Measurements from ENCODE around the gene HBP1. TPM values are rescaled to one million over a fixed set of nuclear protein-coding genes. Genes with fewer than 3 reads are reported as not detected.

The HBP1 gene
- polyA plus RNA-seq, 1 donor from 2014 or later, result 37.7 TPM

DNA sequence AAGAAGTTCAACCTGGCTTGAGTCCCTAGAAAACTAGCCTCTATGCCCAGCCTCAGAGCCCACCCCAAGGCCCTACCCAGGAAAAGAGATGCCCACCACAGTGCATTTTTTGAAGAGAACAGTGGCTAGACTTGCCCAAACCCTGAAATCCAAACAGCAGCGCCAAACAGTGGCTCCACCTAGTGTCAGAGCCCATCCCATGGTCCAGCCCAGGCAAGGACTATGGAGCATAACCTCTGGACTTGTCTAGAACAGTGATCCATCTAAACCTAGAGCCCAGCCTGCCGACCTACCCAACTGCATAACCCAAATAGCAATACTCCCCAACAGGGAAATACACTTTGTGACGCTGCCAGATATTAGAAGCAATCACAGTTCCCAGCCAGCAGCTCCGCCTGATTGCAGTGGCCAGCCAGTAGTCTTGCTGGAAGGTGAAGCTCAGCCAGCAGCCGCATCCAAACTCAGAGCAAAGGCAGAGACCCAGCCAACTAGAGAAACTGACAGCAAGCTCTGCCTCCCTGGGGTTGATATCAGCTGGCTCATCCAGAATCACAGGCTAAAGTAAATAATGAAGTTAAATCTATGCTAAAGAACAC is 44.5 kb downstream of the HBP1 start:
- no peaks in the 10 kb centered on the region for H3K27me3 ChIP-seq (ENCODE audit: insufficient read depth, low read depth, low read length)
- no peaks in the 10 kb centered on the region for H3K36me3 ChIP-seq (ENCODE audit: insufficient read depth, low read length)
- no peaks in the 10 kb centered on the region for H3F3A ChIP-seq (ENCODE audit: insufficient read depth, low read length, poor library complexity, severe bottlenecking)
- no peak overlapping the region for H3K27ac ChIP-seq (ENCODE audit: low read length)
- no peaks in the 10 kb centered on the region for H3K9me2 ChIP-seq (ENCODE audit: insufficient read depth, low read length)
- no peak overlapping the region for H3K4me3 ChIP-seq (ENCODE audit: low read length)
- no peaks in the 10 kb centered on the region for H3K9me3 ChIP-seq (ENCODE audit: low read length)
- no peak overlapping the region for H2AFZ ChIP-seq (ENCODE audit: low read depth, low read length)
- no peaks in the 10 kb centered on the region for H4K20me1 ChIP-seq (ENCODE audit: insufficient read depth)
- H3K9ac ChIP-seq (ENCODE audit: low read length), result no peak overlapping the region
- TF ChIP-seq EZH2 (IDR thresholded peaks at IDR 0.05; ENCODE audit: borderline replicate concordance, insufficient read depth, low read length, poor library complexity, severe bottlenecking) (no peak), POLR2AphosphoS5 (IDR thresholded peaks at IDR 0.05) (no peak), CTCF (IDR thresholded peaks at IDR 0.05; ENCODE audit: poor library complexity, severe bottlenecking) (no peak), MXI1 (conservative IDR thresholded peaks at IDR 0.05; ENCODE audit: poor library complexity, severe bottlenecking) (no peak), SMC3 (conservative IDR thresholded peaks at IDR 0.05; ENCODE audit: poor library complexity) (no peak), TAF1 (IDR thresholded peaks at IDR 0.05; ENCODE audit: low read depth) (no peak), RAD21 (conservative IDR thresholded peaks at IDR 0.05) (no peak), EP300 (conservative IDR thresholded peaks at IDR 0.05; ENCODE audit: poor library complexity, severe bottlenecking) (no peak)
- TF ChIP-seq, protein P1, sequence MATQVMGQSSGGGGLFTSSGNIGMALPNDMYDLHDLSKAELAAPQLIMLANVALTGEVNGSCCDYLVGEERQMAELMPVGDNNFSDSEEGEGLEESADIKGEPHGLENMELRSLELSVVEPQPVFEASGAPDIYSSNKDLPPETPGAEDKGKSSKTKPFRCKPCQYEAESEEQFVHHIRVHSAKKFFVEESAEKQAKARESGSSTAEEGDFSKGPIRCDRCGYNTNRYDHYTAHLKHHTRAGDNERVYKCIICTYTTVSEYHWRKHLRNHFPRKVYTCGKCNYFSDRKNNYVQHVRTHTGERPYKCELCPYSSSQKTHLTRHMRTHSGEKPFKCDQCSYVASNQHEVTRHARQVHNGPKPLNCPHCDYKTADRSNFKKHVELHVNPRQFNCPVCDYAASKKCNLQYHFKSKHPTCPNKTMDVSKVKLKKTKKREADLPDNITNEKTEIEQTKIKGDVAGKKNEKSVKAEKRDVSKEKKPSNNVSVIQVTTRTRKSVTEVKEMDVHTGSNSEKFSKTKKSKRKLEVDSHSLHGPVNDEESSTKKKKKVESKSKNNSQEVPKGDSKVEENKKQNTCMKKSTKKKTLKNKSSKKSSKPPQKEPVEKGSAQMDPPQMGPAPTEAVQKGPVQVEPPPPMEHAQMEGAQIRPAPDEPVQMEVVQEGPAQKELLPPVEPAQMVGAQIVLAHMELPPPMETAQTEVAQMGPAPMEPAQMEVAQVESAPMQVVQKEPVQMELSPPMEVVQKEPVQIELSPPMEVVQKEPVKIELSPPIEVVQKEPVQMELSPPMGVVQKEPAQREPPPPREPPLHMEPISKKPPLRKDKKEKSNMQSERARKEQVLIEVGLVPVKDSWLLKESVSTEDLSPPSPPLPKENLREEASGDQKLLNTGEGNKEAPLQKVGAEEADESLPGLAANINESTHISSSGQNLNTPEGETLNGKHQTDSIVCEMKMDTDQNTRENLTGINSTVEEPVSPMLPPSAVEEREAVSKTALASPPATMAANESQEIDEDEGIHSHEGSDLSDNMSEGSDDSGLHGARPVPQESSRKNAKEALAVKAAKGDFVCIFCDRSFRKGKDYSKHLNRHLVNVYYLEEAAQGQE (IDR thresholded peaks at IDR 0.05; ENCODE audit: borderline replicate concordance), result no peak
- no peak overlapping the region for H3K4me2 ChIP-seq (ENCODE audit: low read length)
- no peaks in the 10 kb centered on the region for H3K79me2 ChIP-seq (replicated peaks; ENCODE audit: insufficient read depth, low read length)

DNA sequence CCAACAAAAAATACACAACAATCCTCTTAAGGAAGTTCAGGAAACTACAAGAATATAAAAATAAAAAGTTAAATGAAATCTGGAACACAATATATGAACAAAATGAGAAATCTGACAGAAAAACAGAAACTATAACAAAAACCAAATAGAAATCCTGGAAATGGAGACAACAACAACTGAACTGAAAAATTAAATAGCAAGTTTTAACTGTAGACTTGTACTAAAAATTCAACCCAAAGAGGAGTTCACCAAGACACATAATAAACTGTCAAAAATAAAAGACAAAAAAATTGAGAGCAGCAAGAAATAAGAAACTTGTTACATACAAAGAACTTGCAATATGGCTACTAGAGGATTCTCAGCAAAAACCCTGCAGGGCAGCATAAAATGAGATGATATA is 45.1 kb downstream of the HBP1 start:
- H3K9me2 ChIP-seq (ENCODE audit: insufficient read depth, low read length), result no peaks in the 10 kb centered on the region
- no peaks in the 10 kb centered on the region for H3K27me3 ChIP-seq (ENCODE audit: insufficient read depth, low read depth, low read length)
- no peak overlapping the region for H3K4me2 ChIP-seq (ENCODE audit: low read length)
- no peak overlapping the region for H3K9ac ChIP-seq (ENCODE audit: low read length)
- H3K4me3 ChIP-seq (ENCODE audit: low read length), result no peak overlapping the region
- no peaks in the 10 kb centered on the region for H3K9me3 ChIP-seq (ENCODE audit: low read length)
- H3K36me3 ChIP-seq (ENCODE audit: insufficient read depth, low read length), result no peaks in the 10 kb centered on the region
- TF ChIP-seq EZH2 (IDR thresholded peaks at IDR 0.05; ENCODE audit: borderline replicate concordance, insufficient read depth, low read length, poor library complexity, severe bottlenecking), result no peak
- TF ChIP-seq SMC3 (conservative IDR thresholded peaks at IDR 0.05; ENCODE audit: poor library complexity), result no peak
- TF ChIP-seq TAF1 (IDR thresholded peaks at IDR 0.05; ENCODE audit: low read depth), result no peak
- TF ChIP-seq, protein P1 (IDR thresholded peaks at IDR 0.05; ENCODE audit: borderline replicate concordance), result no peak
- TF ChIP-seq POLR2AphosphoS5 (IDR thresholded peaks at IDR 0.05), result no peak
- no peak for TF ChIP-seq EP300 (conservative IDR thresholded peaks at IDR 0.05; ENCODE audit: poor library complexity, severe bottlenecking)
- no peaks in the 10 kb centered on the region for H3F3A ChIP-seq (ENCODE audit: insufficient read depth, low read length, poor library complexity, severe bottlenecking)
- no peaks in the 10 kb centered on the region for H3K79me2 ChIP-seq (replicated peaks; ENCODE audit: insufficient read depth, low read length)
- H4K20me1 ChIP-seq (ENCODE audit: insufficient read depth), result no peaks in the 10 kb centered on the region
- no peak overlapping the region for H3K27ac ChIP-seq (ENCODE audit: low read length)
- H2AFZ ChIP-seq (ENCODE audit: low read depth, low read length), result no peak overlapping the region

Data from neural cell (in vitro differentiated cells).